Hair follicle dermal papilla cell (primary cell): ENCODE measurements around the gene AP5B1. TPM values are rescaled to one million over a fixed set of nuclear protein-coding genes. Genes with fewer than 3 reads are reported as not detected.

Experiments
- total RNA-seq: library from RNA; depleted of rRNA; stranded (reverse); fragments of >200 nt; gene quantifications from 2 replicates; pipeline ENCODE4 v1.2.3, GENCODE V29; 2012

AP5B1 gene
- 25.0 and 27.6 TPM in 2 replicates for total RNA-seq

GRCh38 chr11:65780770-65781151, at the start of gene AP5B1:
TSS of gene AP5B1 (minus strand) at chr11:65780976. CDS start at chr11:65780591, 385 bp downstream.

GRCh38 chr11:65786786-65787636, 6.2 kb upstream of the AP5B1 start, which contains the start of gene OVOL1:
TSS of gene OVOL1 (plus strand) at chr11:65787063. CDS start at chr11:65787374, 311 bp downstream.

Other genes with a start within 250 kb of the AP5B1 start
- gene LTBP3, start 222.6 kb downstream of the AP5B1 start, total RNA-seq = 21.3 and 22.8 TPM in 2 replicates
- gene ZNRD2, start 210.5 kb downstream of the AP5B1 start, total RNA-seq = 36.1 and 38.3 TPM in 2 replicates
- 26.8 and 29.6 TPM in 2 replicates for gene FAM89B, start 208.4 kb downstream of the AP5B1 start, total RNA-seq
- gene EHBP1L1, start 204.9 kb downstream of the AP5B1 start, total RNA-seq = 55.9 and 64.3 TPM in 2 replicates
- gene KCNK7, start 185.2 kb downstream of the AP5B1 start, total RNA-seq = not detected in 2 replicates
- gene MAP3K11, start 166.8 kb downstream of the AP5B1 start, total RNA-seq = 21.4 and 26.9 TPM in 2 replicates
- 34.7 and 35.2 TPM in 2 replicates for gene PCNX3, start 165.2 kb downstream of the AP5B1 start, total RNA-seq
- gene SIPA1, start 142.9 kb downstream of the AP5B1 start, total RNA-seq = 25.5 and 32.2 TPM in 2 replicates
- 35.0 and 40.2 TPM in 2 replicates for gene RELA, start 118.1 kb downstream of the AP5B1 start, total RNA-seq
- 41.7 and 46.7 TPM in 2 replicates for gene KAT5, start 68.7 kb downstream of the AP5B1 start, total RNA-seq
- gene RNASEH2C, start 60.2 kb downstream of the AP5B1 start, total RNA-seq = 19.3 and 27.1 TPM in 2 replicates
- gene OVOL1, start 6.1 kb upstream of the AP5B1 start, total RNA-seq = not detected in 2 replicates
- 0.97 and 1.3 TPM in 2 replicates for gene SNX32, start 53.0 kb upstream of the AP5B1 start, total RNA-seq
- gene CFL1, start 77.2 kb upstream of the AP5B1 start, total RNA-seq = 760 and 1,030 TPM in 2 replicates
- 59.3 and 89.6 TPM in 2 replicates for gene MUS81, start 79.5 kb upstream of the AP5B1 start, total RNA-seq
- 106 and 128 TPM in 2 replicates for gene EFEMP2, start 91.8 kb upstream of the AP5B1 start, total RNA-seq
- gene CTSW, start 98.9 kb upstream of the AP5B1 start, total RNA-seq = not detected in 2 replicates
- 117 and 131 TPM in 2 replicates for gene FIBP, start 107.5 kb upstream of the AP5B1 start, total RNA-seq
- gene CCDC85B, start 109.7 kb upstream of the AP5B1 start, total RNA-seq = 42.7 and 47.2 TPM in 2 replicates
- gene FOSL1, start 119.4 kb upstream of the AP5B1 start, total RNA-seq = 14.5 and 22.2 TPM in 2 replicates
- 30.2 and 31.0 TPM in 2 replicates for gene C11orf68, start 138.1 kb upstream of the AP5B1 start, total RNA-seq
- gene DRAP1, start 138.4 kb upstream of the AP5B1 start, total RNA-seq = 95.9 and 100 TPM in 2 replicates
- not detected in 2 replicates for gene TSGA10IP, start 164.5 kb upstream of the AP5B1 start, total RNA-seq
- 22.7 and 26.8 TPM in 2 replicates for gene SART1, start 180.8 kb upstream of the AP5B1 start, total RNA-seq
- gene EIF1AD, start 221.2 kb upstream of the AP5B1 start, total RNA-seq = 27.6 and 34.1 TPM in 2 replicates
- gene BANF1, start 221.5 kb upstream of the AP5B1 start, total RNA-seq = 13.5 and 18.2 TPM in 2 replicates
- 0.49 and 0.85 TPM in 2 replicates for gene CST6, start 231.0 kb upstream of the AP5B1 start, total RNA-seq
- gene CATSPER1, start 245.5 kb upstream of the AP5B1 start, total RNA-seq = not detected in 2 replicates